ENCODE data around the gene GNG3.
A peak's percentile ranks its signal among the peaks of the same experiment; 100 is the strongest.
"Not testable (repeated sequence)": the region's sequence is repeated elsewhere in the genome, so short reads cannot be mapped to it uniquely, and the experiment has no call there.

Gene GNG3

GRCh38 chr11:62677714-62678113, 29.8 kb upstream of the GNG3 start:
- peak overlapping the region; percentile 91 for H3K4me3 Mint-ChIP-seq
- H3K4me1 Mint-ChIP-seq: peaks cover 42% of the 10 kb centered on the region
- DNase-seq (ENCODE audit: low spot score in 2 of 2) (no peak), ATAC-seq (no peak)
- H3K27ac Mint-ChIP-seq: peak overlapping the region; percentile 97
- no peaks in the 10 kb centered on the region for H3K9me3 Mint-ChIP-seq
- peaks cover 64% of the 10 kb centered on the region for H3K36me3 Mint-ChIP-seq

- DNase-seq (ENCODE audit: low spot score in 2 of 2) (peak in 1 of 2 donors; percentile 56), ATAC-seq (no peak)
- H3K4me1 Mint-ChIP-seq: peaks cover 42% of the 10 kb centered on the region
These were observed 29.1 kb upstream of the GNG3 start for GRCh38 chr11:62678433-62678769.

DNA sequence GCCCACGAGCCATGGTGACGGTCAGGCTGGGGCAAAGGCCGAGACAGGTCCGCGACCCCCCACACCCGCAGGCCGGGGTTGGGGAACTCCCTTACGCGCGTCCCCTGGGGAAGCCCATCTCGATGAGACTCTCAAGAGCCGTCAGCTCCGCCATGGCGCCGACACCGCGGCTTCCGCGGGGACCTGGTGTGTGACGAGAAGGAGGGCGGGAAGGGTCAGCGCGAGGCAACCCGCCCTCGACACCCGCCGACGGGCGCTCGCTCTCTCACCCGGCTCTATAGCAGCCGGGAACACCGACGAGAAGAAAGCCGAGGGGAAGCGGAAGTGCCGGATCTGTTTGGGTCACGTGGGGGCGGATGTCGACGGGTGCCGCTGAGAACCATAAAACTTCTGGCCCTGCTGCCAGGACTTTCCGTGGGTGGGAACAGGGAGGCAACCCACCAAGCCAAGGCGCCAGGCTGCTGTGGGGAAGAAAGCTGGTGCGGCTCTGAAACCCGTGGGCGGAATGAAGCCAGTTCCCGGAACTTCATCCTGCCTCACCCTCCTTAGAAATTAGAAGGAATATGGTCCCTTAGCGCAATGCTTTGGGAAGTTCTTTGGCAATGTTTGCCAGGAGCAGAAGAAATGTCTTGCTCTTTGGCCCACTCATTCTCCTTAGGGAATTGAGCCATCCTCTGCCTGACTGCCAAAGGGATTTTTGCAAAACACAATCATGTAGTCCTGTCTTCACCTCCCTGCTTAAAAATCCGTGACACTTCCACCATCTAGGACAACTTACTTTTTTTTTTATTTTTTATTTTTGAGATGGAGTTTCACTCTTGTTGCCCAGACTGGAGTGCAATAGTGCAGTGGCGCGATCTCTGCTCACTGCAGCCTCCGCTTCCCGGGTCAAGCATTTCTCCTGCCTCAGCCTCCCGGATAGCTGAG, 28.4 kb upstream of the GNG3 start, which contains the start of gene UBXN1:
Gene UBXN1 (minus strand): TSS at position 304 of the 927 bp plus-strand sequence. CDS start 150 bp downstream, at position 154.
- DNase-seq (ENCODE audit: low spot score in 2 of 2) (peak; percentile 60 to 90), ATAC-seq (peak; percentile 91)
- Mint-ChIP-seq H3K27ac (peak within 1 kb of the TSS; percentile 97), H3K4me3 (peak within 1 kb of the TSS; percentile 91), H3K4me1 (peaks cover 42% of the 10 kb centered on the region), H3K36me3 (peaks cover 52% of the 10 kb centered on the region), H3K9me3 (no peaks in the 10 kb centered on the region)

More at GRCh38 chr11:62678433-62678769, 29.1 kb upstream of the GNG3 start:
- H3K9me3 Mint-ChIP-seq: no peaks in the 10 kb centered on the region
- H3K36me3 Mint-ChIP-seq: peaks cover 58% of the 10 kb centered on the region
- peak overlapping the region; percentile 91 for H3K4me3 Mint-ChIP-seq
- H3K27ac Mint-ChIP-seq: peak overlapping the region; percentile 97

DNA sequence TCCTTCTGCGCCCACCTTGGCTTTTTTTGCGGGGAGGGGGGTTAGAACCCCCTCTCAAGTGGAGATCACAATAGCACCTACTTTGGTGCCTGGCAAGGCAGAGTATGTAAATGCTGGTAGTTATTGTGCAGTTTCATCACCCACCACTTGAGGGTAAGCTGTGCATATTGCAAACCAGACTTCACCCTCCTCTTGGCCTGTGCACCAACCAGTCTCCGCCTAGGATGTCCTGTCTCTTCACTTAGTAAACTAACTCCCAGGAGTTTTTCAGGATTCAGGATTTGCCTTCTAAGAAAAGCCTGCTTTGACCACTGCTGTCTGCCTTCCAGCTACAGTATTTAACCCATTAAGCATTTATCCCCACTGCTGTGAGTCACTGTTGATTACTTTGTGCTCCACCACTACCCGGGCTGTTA, 26.6 kb upstream of the GNG3 start:
- Mint-ChIP-seq H3K4me3 (peak overlapping the region; percentile 91), H3K9me3 (no peaks in the 10 kb centered on the region), H3K4me1 (peaks cover 36% of the 10 kb centered on the region), H3K36me3 (peaks cover 35% of the 10 kb centered on the region), H3K27ac (no peak overlapping the region)
- DNase-seq (ENCODE audit: low spot score in 2 of 2) (peak in 1 of 2 donors; percentile 65), ATAC-seq (peak; percentile 81)

DNA sequence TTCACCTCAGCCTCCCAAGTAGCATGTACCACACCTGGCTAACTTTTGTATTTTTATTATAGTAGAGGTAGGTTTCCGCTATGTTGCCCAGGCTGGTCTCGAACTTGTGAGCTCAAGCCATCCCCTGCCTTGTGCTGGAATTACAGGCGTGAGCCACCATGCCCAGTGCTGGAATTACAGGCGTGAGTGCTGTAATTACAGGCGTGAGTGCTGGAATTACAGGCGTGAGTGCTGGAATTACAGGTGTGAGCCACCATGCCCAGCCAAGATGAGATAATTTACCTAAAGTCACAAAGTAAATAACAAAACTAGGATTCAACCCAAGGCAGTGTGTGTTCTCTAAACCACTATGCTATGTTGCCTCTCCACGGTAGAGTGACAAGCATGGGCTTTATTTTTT, 25.0 kb upstream of the GNG3 start:
- H3K4me1 Mint-ChIP-seq: peaks cover 21% of the 10 kb centered on the region
- H3K27ac Mint-ChIP-seq: no peak overlapping the region
- peaks cover 18% of the 10 kb centered on the region for H3K36me3 Mint-ChIP-seq
- no peak for DNase-seq (ENCODE audit: low spot score in 2 of 2)
- no peak overlapping the region for H3K4me3 Mint-ChIP-seq
- no peak for ATAC-seq
- H3K9me3 Mint-ChIP-seq: no peaks in the 10 kb centered on the region

DNA sequence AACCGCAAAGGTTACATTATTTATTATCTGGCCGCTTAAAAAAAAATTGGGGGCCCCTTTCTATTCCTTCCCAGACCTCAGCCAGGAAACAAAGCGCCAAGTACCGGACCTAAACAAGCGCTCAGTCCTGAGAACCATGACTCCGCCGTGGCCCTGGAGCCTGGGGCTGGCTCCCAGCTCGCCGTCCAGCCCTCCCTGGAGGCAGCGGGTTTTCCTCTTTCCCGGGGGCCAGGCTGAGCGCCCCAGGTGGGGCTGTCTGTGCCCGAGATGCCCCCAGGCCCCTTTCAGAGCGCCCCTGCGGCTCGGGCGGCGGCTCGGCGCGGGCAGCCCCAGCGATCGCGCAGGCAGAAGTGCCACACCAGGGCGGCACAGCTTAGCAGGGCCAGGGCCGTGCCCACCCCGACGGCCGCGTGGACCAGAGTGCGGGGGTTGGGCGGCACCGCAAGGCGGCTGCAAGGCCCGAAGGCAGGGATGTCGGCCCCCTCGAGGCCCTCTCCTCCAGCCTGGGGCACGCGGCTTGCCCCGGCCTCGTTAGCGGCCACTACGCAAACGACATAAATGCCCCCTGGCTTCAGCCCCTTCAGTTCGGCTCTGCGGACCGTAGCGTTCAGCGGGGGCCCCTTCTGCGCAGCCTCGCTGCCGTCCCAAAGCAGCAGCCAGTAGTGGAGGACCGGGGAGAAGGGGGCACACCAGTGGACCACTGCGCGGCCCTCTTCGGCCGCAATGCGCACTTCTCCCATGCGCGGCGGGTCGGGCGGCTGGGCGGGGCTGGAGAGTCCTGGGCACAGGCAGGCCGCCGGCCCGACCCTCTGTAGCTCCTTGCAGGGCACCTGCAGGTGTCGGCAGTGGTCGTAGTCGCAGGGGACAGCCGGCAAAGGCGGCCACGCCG, 19.7 kb upstream of the GNG3 start:
- Mint-ChIP-seq H3K27ac (no peak overlapping the region), H3K4me3 (no peak overlapping the region), H3K36me3 (peaks cover 23% of the 10 kb centered on the region), H3K4me1 (no peaks in the 10 kb centered on the region), H3K9me3 (no peaks in the 10 kb centered on the region)
- DNase-seq (ENCODE audit: low spot score in 2 of 2) (no peak), ATAC-seq (peak; percentile 16)

DNA sequence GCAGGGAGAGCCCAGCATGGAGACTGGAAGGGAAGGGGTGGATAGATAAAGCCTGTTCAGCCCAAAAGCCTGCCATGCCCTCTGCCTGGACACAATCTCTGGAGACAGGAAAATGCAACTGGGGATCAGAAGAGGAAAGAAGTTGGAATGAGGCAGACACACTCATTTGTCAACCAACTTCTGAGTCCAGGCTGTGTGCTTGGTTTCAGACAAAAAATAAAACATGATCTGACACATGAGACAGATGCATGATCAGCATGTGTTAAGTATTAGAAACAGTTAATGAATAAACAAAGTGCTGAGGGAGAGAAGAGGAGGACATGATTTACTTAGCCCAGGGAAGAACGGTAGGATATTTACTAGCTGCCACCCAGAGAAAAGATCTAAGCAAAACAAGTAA, 19.0 kb upstream of the GNG3 start:
- Mint-ChIP-seq H3K4me3 (no peak overlapping the region), H3K36me3 (peaks cover 26% of the 10 kb centered on the region), H3K27ac (no peak overlapping the region), H3K4me1 (no peaks in the 10 kb centered on the region), H3K9me3 (no peaks in the 10 kb centered on the region)
- ATAC-seq (no peak), DNase-seq (ENCODE audit: low spot score in 2 of 2) (no peak)

- Mint-ChIP-seq H3K4me1 (peaks cover 3% of the 10 kb centered on the region), H3K4me3 (no peak within 1 kb of the TSS), H3K9me3 (no peaks in the 10 kb centered on the region), H3K36me3 (peaks cover 34% of the 10 kb centered on the region), H3K27ac (no peak within 1 kb of the TSS)
- ATAC-seq (no peak), DNase-seq (ENCODE audit: low spot score in 2 of 2) (no peak)
These were observed 17.9 kb upstream of the GNG3 start, which contains the start of gene LRRN4CL for GRCh38 chr11:62689421-62690183. TSS of gene LRRN4CL (minus strand) at chr11:62689530. CDS start at chr11:62688508, 1,022 bp downstream.

DNA sequence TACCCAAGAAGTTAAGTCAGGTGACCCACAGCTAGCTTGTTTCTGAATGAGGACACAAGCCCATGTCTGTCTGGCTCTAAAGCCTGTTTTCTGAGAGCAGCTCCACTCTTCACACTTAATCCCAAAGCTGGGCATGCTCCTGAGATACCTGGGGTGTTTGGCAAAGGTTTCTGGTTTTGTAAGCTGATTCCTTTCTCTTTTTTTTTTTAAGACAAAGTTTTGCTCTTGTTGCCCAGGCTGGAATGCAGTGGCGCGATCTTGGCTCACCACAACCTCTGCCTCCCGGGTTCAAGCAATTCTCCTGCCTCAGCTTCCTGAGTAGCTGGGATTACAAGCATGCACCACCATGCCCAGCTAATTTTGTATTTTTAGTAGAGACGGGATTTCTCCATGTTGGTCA, 13.9 kb upstream of the GNG3 start:
- H3K27ac Mint-ChIP-seq; H3K9me3 Mint-ChIP-seq; DNase-seq (ENCODE audit: low spot score in 2 of 2); H3K4me1 Mint-ChIP-seq; ATAC-seq; H3K4me3 Mint-ChIP-seq: not testable (repeated sequence)
- peaks cover 57% of the 10 kb centered on the region for H3K36me3 Mint-ChIP-seq

GRCh38 chr11:62694455-62695167, 12.9 kb upstream of the GNG3 start:
- H3K36me3 Mint-ChIP-seq: peaks cover 58% of the 10 kb centered on the region
- peak overlapping the region; percentile 41 for H3K27ac Mint-ChIP-seq
- no peak overlapping the region for H3K4me3 Mint-ChIP-seq
- peak; percentile 64 to 86 for DNase-seq (ENCODE audit: low spot score in 2 of 2)
- H3K4me1 Mint-ChIP-seq: peaks cover 9% of the 10 kb centered on the region
- ATAC-seq: peak; percentile 85
- H3K9me3 Mint-ChIP-seq: no peaks in the 10 kb centered on the region

- peak overlapping the region; percentile 76 for H3K27ac Mint-ChIP-seq
- DNase-seq (ENCODE audit: low spot score in 2 of 2): no peak
These were observed 5.2 kb upstream of the GNG3 start for GRCh38 chr11:62702246-62702645.

DNA sequence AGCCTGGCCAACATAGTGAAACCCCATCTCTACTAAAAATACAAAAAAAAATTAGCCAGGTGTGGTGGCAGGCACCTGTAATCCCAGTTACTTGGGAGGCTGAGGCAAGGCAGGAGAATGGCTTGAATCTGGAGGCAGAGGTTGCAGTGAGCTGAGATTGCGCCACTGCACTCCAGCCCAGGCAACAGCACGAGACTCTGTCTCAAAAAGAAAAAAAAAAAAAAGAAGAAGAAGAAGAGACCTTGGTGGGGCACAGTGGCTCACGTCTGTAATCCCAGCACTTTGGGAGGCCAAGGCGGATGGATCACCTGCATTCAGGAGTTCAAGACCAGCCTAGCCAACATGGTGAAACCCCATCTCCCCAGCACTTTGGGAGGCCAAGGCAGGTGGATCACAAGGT, 3.6 kb upstream of the GNG3 start:
- not testable (repeated sequence) for DNase-seq (ENCODE audit: low spot score in 2 of 2); H3K9me3 Mint-ChIP-seq; H3K4me3 Mint-ChIP-seq; H3K27ac Mint-ChIP-seq; ATAC-seq
- Mint-ChIP-seq H3K36me3 (peaks cover 58% of the 10 kb centered on the region), H3K4me1 (peaks cover 40% of the 10 kb centered on the region)

More at GRCh38 chr11:62702246-62702645, 5.2 kb upstream of the GNG3 start:
- H3K4me1 Mint-ChIP-seq: peaks cover 25% of the 10 kb centered on the region
- no peaks in the 10 kb centered on the region for H3K9me3 Mint-ChIP-seq
- ATAC-seq: peak; percentile 48
- no peak overlapping the region for H3K4me3 Mint-ChIP-seq
- peaks cover 66% of the 10 kb centered on the region for H3K36me3 Mint-ChIP-seq

- DNase-seq (ENCODE audit: low spot score in 2 of 2) (no peak), ATAC-seq (no peak)
- H3K27ac Mint-ChIP-seq: peak overlapping the region; percentile 87
- H3K4me3 Mint-ChIP-seq: peak overlapping the region; percentile 88
- H3K36me3 Mint-ChIP-seq: peaks cover 69% of the 10 kb centered on the region
- peaks cover 55% of the 10 kb centered on the region for H3K4me1 Mint-ChIP-seq
- H3K9me3 Mint-ChIP-seq: no peaks in the 10 kb centered on the region
These were observed 2.1 kb upstream of the GNG3 start for GRCh38 chr11:62705413-62705812.
